GM12891 (cell line): ENCODE results near the gene MTCP1.

Source experiments
- POLR2A ChIP-seq: IDR thresholded peaks from 2 replicates; pipeline ENCODE4 v1.6.1; 2011; ENCODE audit warnings: low read depth, low read length, control low read depth
- POLR2AphosphoS5 ChIP-seq: IDR thresholded peaks from 2 replicates; pipeline ENCODE4 v1.6.1; 2011; ENCODE audit warnings: low read depth, low read length, control low read depth
- POU2F2 ChIP-seq: IDR thresholded peaks from 2 replicates; pipeline ENCODE4 v1.6.1; 2011; ENCODE audit warnings: low read depth, mild to moderate bottlenecking, control low read depth, low read length, moderate library complexity
- TAF1 ChIP-seq: IDR thresholded peaks from 2 replicates; pipeline ENCODE4 v1.6.1; 2011; ENCODE audit warnings: low read depth, low read length, control low read depth

DNA sequence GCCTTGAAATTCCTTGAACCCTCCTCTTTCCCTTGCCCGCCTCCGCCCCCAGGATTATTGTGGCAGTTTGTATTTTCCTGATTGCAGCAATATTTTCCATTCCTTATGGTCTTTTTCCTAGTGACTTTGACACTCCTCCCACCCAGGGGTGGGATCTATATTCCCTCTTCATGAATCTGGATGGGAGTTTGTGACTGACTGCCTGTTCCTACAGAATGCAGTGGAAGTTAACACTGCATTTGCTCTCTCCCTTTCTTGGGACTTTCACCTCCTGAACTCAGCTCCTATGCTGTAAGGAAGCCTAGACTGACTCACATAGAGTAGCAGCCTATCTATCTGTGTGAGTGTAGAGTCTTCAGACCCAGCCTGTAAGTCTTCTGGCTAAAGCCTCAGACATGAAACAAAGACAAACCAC lies 42.1 kb downstream of the MTCP1 start:
- TF ChIP-seq POLR2AphosphoS5, result no peak
- no peak for TF ChIP-seq POLR2A
- no peak for TF ChIP-seq POU2F2
- no peak for TF ChIP-seq TAF1
